ENCODE results near the gene SLC44A5. TPM values are rescaled to one million over a fixed set of nuclear protein-coding genes. Genes with fewer than 3 reads are reported as not detected.

Gene SLC44A5
- total RNA-seq, 1 experiment from 2014 or later: 2.4 TPM

DNA sequence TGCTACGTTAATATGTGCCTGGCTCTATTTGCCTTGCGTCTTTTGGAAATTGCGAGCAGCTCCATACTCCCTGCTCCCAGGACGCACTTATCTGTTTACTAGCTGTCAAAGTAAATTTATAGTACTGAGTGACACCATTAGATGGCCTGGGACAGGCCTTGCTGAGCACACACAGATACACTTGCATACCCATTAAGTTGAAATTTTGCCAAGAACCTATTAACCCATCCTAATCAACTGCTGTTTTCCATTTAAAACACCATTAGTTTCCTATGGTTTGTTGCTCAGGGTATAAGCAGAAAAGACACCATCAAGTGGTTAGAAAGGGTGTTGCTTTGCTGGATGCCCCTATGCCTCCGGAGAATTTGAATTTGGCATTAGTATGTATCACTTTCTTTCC, 187.3 kb downstream of the SLC44A5 start:
- Histone ChIP-seq H3K27ac (ENCODE audit: insufficient read length, low read depth, low read length) (no peak overlapping the region), H4K5ac (ENCODE audit: insufficient read length, low read depth, low read length) (no peak overlapping the region), H3K23me2 (ENCODE audit: insufficient read length, low read depth, low read length, poor library complexity, severe bottlenecking) (no peaks in the 10 kb centered on the region), H3K9me3 (ENCODE audit: control insufficient read depth, low read depth, low read length) (no peaks in the 10 kb centered on the region), H2AFZ (ENCODE audit: low read length) (no peak overlapping the region), H3K14ac (ENCODE audit: insufficient read depth, low read length) (no peak overlapping the region), H3T11ph (ENCODE audit: low read length) (no peak overlapping the region), H2BK15ac (ENCODE audit: low read depth, low read length) (no peak overlapping the region), H3K9ac (ENCODE audit: extremely low read depth, insufficient read length, low read length) (no peak overlapping the region), H3K79me1 (ENCODE audit: insufficient read depth, low read depth, low read length, poor library complexity, severe bottlenecking) (no peaks in the 10 kb centered on the region), H3K79me2 (ENCODE audit: insufficient read depth, low read length) (no peaks in the 10 kb centered on the region), H4K20me1 (ENCODE audit: control insufficient read depth, insufficient read depth, insufficient read length) (no peaks in the 10 kb centered on the region), H4K91ac (ENCODE audit: insufficient read length, low read depth, low read length) (no peak overlapping the region), H3K18ac (ENCODE audit: insufficient read length, low read depth, low read length) (no peak overlapping the region), H3K23ac (ENCODE audit: insufficient read length, low read depth, low read length) (no peak overlapping the region), H3K56ac (ENCODE audit: insufficient read length, low read depth, low read length) (no peak overlapping the region), H2BK20ac (ENCODE audit: low read depth, low read length, poor library complexity, severe bottlenecking) (no peak overlapping the region), H2BK120ac (ENCODE audit: low read depth, low read length, poor library complexity, severe bottlenecking) (no peak overlapping the region), H3K4me1 (ENCODE audit: insufficient read depth, low read length) (no peaks in the 10 kb centered on the region), H3K27me3 (ENCODE audit: insufficient read depth, low read length) (no peaks in the 10 kb centered on the region), H2BK12ac (ENCODE audit: insufficient read length, low read depth, low read length) (no peak overlapping the region), H3K4me2 (ENCODE audit: insufficient read depth, insufficient read length, low read length) (no peak overlapping the region), H2BK5ac (ENCODE audit: insufficient read length, low read length) (no peak overlapping the region), H2AK5ac (ENCODE audit: insufficient read length, low read length) (no peak overlapping the region), H4K8ac (replicated peaks; ENCODE audit: insufficient read length, low read depth, low read length) (no peak overlapping the region), H3K4ac (ENCODE audit: low read depth, low read length) (no peak overlapping the region)
- WGBS (ENCODE audit: extremely low coverage, insufficient read length, low lambda C conversion rate): no CpG with 5 or more reads among the region's 5 CpGs
- no peak for DNase-seq
- Mint-ChIP-seq H3K4me1 (peaks cover 4 to 8% of the 10 kb centered on the region in 2 experiments), H3K4me3 (no peak overlapping the region), H3K36me3 (ENCODE audit: insufficient read depth in 1 of 3, low read depth in 3 of 3) (no peaks in the 10 kb centered on the region), H3K9me3 (no peaks in the 10 kb centered on the region), H3K27me3 (ENCODE audit: low read depth) (no peaks in the 10 kb centered on the region), H3K27ac (no peak overlapping the region)
- TF ChIP-seq, protein P1, sequence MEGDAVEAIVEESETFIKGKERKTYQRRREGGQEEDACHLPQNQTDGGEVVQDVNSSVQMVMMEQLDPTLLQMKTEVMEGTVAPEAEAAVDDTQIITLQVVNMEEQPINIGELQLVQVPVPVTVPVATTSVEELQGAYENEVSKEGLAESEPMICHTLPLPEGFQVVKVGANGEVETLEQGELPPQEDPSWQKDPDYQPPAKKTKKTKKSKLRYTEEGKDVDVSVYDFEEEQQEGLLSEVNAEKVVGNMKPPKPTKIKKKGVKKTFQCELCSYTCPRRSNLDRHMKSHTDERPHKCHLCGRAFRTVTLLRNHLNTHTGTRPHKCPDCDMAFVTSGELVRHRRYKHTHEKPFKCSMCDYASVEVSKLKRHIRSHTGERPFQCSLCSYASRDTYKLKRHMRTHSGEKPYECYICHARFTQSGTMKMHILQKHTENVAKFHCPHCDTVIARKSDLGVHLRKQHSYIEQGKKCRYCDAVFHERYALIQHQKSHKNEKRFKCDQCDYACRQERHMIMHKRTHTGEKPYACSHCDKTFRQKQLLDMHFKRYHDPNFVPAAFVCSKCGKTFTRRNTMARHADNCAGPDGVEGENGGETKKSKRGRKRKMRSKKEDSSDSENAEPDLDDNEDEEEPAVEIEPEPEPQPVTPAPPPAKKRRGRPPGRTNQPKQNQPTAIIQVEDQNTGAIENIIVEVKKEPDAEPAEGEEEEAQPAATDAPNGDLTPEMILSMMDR (conservative IDR thresholded peaks at IDR 0.05): peak; percentile 64
